ENCODE results near the gene PRCP.

Gene PRCP

DNA sequence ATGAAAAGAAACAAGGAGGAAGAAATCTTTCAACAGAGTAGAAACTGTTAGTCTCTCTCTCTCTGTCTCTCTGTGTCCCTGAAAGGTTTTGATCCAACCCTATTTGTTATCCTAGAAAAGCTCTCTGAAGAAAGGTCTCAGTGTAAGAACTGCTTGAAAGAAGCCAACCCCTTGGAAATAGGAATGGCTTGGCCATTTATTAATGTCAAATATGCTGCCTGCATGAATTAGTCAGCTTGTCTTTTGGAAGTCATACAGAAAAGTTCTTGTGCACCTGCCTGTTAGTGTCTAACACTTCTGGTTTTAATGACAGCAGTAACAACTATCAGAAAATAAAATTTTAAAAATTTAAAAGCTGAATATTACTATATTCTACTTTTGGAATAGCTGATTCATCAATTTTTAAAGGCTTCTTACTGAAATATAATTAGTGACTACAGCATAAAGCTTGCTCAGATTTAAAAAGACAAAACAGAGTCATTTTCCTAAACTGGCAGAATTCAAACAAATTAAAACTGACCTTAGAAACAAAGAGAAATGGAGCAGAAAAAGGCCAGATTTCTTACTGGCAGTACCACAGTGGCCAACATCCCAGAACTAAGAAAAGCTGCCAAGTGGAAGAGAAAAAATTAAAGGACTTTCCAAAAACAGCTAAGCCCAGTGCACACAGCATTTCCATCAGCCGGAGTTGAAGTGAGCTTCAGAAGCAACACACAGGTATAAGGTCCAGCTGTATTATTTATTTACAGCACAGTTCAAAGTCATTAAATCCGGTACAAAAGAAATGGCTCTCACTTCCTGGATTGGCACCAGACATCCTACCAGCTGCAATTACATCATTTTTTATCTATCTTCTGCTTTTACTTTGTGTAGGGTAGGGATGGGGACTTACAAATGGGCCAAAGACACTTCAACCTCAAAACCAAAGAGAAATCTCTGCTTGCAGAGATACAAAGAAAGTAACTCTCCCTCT is 76.3 kb downstream of the PRCP start:
- DNase-seq, result no peak

DNA sequence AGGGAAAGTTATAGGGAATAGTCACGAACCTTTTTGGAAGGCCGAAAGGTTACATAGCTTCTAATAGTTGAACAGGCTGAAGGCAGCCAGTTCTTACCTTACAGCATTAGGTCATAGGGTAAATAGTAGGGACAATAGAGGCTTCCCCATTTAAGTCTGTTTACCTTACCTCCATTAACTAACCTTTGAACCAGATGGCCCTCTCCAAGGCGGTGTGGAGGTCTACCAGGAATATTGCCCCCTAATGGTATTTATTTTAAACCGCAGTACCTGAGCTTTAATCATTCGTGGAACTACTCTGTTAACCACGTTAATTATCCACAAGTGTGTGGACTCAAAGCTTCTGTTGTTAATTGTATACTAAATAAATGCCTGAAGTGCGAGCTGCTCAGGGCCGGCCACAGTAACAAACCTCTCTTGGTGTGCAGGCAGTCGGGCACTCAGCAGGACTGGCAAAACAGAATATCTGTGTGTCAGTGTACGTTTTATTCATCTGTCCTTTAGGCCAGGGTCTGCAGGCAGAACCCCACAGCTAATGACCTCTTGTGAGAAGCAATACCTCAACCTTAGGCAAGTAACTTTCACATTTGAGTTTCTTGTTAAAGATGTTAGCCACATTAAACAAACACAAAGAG is 81.7 kb downstream of the PRCP start:
- DNase-seq, result no peak

DNA sequence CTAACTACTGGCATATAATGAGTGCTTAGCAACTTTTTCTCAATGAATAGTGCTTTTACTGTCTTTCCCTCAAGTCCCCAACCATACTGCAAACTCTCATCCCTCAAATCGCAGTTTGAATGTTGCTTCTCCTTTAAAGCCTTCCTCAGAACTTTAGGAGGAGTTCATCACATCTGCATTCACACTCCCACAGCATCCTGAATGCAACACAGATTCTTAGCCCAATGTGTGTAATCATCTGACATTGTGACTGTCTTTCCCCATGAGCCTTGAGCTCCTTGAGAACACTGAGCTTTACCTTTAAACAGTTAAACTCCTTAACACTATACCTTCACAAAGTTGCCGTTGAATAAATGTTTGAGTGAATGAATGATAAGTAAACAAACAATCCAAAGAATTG is 84.8 kb downstream of the PRCP start:
- no peak for DNase-seq

DNA sequence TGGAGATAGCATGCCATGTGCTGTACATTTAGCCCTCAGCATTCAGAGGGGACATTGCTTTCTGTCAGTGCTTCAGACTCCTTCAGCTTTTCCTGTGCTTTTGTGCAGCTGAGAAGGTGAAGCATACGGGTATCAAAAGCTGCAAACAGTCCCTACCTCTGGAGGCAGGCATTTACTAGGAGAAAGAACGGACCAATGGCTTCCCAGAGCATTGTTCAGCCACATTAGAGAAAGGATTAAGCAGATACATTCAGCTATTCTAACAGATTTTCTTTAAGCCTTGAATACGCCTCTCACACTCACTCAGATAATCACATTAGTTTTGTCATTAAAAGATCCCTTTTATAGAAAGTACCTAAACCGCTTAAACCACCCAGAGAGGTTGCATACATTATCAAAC is 85.9 kb downstream of the PRCP start:
- no peak for DNase-seq

DNA sequence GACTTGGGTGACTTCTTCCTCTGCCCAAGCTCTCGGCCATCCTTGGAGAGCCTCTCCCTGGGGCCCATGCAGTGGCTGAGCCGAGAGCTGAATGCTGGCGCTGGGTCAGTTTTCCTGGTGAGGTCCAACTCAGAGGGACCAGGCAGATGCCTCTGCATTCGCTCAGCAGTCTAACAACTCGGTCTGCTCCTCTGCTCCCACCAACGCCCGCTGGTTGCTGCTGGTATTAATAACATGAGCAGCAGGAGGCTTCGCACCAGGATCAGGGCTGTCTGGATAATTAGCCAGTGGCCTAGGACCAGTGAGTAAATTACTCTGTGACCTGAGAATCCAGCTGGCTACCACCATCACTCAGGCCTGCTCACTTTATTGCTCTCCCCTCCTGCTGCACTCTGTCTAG is 88.9 kb downstream of the PRCP start:
- no peak for DNase-seq

DNA sequence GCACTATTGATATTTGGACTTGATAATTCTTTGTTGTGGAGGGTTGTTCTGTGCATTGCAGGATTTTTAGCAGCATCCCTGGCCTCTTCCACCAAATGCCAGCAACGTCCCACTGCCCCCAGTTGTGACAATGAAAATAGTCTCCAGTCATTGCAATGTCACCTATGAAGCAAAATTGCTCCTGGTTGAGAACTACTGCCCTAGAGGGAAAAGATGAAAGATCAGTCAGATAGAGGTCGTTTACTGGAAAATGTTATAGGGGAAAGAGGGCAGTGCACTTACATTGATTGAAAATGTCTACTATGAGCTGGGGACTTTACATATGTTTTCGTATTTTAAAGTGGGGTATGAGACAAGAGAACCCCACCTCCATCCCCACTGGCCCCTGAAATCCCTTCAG is 89.5 kb downstream of the PRCP start:
- DNase-seq, result no peak

DNA sequence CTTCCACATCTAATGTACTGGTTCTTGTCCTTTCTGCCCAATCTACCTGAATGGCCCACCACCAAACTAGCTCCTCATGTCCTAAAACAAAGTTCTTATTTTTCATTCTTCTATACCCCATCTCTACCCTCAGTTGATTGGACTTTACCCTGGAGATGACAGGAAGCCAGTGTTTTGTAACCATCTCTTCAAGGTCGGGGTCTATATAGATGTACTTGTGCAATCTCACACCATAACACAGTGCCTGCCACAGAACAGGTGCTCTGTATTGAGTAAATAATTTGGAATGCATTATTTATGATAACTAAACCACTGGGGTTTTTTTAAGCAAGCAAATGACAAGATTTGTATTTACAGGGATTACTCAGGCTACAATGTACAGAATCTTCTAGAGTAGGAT is 89.9 kb downstream of the PRCP start:
- DNase-seq, result no peak

DNA sequence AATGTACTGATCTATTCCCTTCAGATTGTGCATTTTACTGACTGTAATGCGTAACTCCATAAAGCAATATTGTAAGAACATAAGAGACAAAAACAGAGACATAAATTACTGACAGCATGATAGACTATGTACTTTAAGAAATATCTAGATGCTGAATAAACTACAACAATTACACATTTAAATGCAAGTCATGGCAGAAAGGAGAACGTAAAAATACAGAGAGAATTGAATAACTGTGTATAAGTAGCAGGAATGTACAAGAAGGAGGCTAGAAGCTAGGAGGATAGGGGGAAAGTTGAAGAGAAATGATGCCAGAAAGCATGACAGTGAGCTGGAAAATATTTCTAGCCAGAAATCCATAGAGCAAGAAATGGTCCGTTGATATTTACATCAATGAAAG is 92.6 kb downstream of the PRCP start:
- no peak for DNase-seq

DNA sequence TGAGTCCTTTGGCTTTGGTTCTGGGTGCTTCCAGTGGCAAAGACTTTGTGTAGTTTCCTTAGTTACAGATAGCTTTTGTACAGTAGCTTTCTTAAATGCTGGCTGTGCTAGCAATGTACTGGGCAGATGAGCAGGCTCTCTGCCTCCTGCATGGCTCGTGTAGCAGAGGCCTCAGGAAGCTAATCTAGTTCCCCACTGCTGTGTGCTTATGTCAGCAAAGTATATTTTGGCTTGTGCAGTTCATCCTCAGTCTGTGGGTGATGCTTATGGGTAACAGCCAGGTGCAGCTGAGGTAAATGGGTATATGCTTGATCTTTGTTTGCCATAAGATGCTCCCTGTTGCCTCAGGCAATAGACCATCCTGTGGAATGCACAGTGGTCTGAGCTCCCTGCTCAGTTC is 97.5 kb downstream of the PRCP start:
- no peak for DNase-seq

DNA sequence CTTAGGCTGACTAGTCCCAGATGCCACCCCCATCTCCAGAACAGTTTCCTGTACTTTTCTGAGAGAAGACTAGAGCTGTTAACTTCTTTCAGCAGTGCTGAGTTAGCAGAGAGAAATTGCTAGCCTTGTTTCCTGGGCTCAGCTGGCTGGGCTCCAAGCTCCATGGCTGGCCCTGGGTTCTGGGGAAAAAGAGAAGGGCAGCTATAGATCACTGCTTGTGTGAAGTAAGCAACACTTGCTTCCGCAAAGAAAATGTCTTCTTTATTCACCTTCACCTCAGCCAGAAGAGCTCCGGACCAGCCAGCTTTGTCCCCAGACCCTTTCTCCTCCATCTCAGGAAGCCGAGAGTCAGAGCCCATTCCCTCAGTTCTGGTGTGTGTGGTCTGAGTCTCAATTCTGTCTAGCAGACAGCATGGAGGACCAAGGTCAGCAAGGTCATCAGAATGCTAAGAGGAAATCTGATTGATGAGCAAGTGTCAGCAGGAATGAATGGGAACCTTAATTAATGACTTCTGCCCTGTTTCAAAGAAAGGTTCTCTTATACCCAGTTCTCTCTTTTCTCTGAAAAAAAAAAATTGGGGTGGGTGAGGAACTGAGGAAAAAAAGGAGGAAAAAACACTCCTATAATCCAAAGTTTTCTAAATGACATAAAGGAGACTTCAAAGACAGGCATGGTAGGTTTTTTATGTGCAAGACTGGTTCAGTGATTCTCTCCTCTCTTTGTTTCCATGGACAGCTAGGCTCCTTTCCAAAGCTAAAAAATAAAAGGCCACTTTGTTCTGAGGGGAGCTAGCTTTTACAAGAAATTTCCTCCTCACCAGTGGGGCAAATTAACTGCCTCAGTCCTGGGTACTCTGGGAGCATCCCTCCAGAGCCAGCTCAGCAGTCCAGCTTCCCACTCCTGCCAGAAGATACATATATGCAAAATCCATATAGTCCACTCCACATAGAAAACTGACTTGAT is 103.0 kb downstream of the PRCP start:
- no peak for DNase-seq

DNA sequence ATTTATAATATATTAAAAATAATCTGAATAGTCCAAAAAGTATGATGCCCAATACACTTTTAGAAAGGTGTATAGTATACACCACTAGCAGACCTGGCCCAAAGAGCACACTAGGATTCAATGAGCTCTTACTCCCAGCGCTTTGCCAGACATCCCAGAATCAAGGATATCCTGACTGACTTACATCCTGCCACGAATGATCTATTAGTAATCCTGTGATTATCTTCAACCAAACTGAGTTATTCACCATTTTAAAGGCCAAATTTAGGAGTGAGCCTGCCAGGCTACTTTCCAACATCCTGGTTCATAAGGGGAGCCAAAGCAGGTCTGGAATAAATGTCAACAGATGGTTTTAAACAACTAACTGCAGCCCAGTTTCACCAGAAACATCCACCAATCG is 105.7 kb downstream of the PRCP start:
- DNase-seq, result no peak

DNA sequence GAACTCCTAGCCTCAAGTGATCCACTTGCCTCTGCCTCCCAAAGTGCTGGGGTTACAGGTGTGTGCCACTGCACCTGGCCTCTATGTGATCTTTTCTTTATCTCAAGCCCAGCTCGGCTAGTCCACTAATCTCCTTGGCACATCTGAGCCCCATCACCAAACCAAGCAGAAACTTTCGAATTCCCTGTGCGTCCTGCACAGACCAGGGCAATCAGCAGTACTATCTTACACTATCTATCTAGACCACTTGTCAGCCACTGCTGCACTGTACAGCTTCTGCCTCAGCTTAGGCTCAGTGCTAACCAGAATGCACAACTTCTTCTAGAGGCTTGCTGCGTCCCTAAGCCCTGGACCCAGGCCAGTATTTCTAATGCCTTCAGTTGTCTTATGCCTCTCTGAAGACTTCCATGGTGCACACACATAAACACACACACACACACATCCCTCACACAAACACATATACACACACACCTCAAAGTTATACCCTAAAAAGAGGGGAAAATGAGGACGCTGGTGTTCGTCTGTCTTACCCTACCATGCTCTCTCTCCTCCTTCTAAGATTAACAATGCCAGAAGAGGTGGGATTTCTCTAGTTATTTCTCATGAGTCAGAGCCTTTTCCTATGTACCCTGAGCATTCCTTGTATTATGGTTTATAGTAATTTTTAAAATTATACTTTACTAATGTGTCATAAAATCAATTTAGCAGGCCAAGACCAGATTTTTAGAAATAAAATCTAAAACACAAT is 107.2 kb downstream of the PRCP start:
- no peak for DNase-seq

DNA sequence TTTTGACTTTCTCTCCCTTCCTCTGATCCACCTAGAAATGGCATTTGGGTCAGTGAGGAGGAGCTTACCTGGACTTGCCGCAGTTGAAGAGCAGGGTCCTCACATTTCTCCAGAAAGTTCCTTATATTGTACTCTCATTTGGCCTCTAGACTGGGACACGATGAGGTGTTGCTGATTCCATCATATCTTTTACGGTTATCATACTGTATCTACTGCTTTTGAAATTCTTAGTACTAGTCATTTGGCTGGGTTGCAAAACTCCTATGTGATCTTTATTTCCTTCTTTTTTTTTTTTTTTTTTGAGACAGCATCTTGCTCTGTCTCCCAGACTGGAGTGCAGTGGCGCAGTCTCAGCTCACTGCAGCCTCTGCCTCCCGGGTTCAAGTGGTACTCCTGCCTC is 107.9 kb downstream of the PRCP start:
- DNase-seq, result no peak

DNA sequence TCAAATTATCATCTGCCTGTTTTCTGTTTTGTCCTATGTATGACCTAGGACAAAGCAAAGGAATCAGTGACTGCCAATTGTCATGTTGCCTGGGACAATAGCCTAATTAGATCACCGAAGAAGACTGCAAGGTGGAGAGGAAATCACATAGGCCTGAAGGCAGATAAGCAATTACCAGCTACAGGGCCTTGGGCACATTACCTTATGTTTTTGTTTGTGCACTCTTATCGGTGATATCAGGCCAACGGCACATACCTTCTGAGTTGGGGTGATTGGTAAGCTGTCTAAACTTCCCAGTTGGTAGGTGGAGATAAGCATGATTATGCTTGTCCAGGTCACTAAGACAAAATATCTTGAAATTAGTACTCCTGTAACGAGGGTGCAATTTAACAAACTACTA is 108.5 kb downstream of the PRCP start:
- DNase-seq, result no peak

DNA sequence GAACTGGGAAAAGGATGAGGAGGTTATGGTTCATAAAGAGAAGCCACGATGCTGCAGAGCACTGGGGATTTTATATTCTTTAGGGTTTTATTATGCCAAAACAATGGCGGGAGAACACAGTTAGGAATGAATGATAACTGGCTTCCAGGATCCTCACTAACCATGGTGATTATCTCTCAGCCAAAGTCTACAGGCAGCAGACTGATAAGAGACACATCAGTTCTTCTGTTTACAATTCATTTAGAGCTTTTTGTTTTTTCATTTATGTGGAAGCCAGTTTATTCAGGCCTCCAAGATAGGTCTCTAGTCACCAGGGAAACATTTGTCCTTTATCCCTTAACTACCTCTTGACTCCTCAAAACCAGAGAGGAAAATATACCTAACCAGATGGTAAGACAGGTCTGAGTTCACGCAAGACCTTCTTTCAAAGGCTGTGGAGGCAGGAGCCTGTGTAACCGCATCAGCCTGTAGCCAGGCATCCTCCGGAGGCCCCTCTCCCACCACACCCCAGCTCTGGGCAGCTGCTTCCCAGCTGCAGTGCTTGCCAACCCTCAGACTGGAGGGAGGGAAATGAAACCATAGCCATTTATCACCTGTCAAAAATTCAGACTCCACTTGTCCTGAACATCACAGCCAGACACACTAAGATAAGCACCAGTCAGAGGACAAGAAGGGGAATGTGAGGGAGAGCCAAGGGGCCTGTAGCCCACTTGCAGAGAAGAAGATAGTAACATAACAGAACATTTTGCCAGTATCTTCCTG is 109.3 kb downstream of the PRCP start:
- DNase-seq, result no peak

DNA sequence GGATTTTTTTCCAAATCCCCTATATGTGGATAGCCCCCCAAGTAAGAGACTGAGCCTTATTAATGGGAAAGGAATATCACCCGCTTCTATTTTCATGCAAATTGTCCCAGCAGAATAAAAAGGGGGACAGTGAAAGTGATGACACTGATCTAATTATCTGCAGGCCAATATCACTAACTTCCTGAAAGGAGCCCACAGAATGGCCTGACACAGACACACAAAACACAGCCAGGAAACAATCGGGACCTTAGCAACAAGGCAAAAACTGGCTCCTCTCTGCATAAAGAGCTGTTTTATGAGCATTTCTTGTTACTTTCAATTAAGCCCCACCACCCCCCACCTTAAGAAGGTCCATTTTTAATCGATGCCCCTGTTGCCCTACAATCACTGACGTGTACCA is 112.2 kb downstream of the PRCP start:
- DNase-seq, result no peak

DNA sequence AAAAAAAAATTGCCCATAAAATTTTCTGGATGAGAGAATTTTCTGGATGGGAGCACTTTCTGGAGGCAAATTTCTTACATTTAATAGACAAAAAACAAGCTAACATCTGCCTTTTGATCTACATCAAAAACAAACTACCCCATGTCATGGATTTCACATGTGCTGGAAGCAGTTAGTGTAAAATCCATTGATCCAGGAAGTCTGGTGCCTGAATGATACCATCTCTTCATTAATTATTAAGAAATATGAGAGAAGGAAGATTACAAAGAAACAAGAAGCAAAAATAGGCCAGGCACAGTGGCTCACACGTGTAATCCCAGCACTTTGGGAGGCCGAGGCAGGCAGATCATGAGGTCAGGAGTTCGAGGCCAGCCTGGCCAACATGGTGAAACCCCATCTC is 113.4 kb downstream of the PRCP start:
- DNase-seq, result no peak

DNA sequence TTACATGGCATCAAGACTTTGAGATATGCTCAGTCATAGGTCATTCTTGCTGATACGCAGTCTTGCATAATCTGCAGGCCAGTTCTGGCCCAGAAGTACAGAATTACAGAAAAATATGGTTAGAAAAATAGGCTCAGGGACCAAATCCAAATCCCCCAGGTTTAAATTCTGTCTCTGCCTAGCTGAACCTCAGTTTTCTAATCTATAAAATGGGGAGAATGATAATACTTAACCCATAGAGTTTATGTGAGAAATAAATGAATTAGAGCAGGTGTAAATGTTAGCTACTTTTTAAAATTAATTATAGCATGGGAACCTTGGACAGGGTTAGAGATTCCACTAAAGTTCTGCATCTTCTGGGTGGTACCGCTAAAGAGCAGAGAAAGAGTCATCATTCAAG is 114.2 kb downstream of the PRCP start:
- DNase-seq, result no peak

DNA sequence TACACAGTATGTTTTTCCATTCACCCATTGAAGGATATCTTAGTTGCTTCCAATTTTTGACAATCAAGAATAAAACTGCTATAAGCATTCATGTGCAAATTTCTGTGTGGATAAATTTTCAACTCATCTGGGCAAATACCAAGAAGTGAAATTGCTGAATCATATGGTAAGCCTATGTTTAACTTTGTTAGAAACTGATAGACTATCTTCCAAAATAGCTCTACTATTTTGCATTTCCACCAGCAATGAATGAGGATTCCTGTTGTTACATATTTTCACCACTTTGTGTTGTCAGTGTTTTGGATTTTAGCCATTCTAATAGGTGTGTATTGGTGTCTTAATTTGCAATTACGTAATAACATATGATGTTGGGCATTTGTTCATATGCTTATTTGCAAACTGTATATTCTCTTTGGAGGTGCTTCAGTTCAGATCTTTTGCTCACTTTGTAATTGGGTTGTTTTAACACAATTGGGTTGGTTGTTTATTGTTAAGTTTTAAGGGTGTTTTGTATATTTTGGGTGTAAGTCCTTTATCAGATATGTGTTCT is 117.3 kb downstream of the PRCP start:
- no peak for DNase-seq

DNA sequence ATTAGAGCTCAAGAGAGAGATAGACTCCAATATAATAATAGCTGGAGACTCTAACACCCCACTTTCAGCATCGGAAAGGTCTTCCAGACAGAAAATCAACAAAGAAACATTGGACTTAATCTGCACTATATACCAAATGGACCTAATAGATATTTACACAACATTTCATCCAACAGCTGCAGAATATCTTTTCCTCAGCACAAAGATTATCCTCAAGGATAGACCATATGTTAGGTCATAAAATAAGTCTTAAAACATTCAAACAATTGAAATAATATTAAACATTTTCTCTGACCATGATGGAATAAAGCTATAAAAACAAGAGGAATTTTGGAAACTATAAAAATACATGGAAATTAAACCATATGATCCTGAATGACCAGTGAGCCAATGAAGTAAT is 121.5 kb downstream of the PRCP start:
- no peak for DNase-seq

DNA sequence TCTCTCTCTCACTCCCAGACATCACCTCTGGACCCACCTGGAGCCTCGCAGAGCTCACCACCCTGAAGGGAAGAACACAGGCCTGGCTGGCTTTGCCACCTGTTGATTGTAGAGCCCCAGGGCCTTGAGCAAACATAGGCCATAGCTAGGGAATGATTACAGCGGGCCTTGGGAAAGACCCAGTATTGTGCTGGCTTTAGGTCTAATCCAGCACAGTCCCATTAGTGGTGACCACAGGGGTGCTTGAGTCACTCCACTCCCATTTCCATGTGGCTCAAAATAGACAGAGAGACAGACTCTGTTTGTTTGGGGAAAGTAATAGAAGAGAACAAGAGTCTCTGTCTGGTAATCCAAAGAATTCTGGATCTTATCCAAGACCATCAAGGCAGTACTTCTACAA is 123.9 kb downstream of the PRCP start:
- DNase-seq, result no peak
